SHP77 (cell line): ENCODE results near the gene PRPF31.

Source experiments
- DNase-seq, 2 experiments: peaks; one replicate each; lab custom pipeline; 2025; lab: John Stamatoyannopoulos, UW

The PRPF31 gene

DNA sequence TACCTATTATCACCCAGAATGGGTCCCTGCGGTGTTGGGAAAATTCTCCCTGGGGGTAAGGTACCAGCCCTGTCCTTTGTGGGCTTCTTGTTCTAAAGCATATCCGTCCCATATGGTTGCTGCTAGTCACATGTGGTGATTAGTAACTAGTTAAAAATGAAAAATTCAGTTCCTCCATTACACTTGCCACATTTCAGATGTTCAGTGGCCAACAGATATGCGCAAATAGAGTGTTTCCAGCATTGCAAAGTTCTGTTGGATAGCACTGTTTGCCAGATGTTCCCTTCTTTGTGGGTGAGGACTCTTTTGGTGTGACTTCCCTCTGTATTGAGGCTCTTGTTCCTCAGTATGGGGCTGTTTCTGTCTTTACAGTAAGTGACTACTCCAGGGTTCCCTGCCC lies 25.8 kb downstream of the PRPF31 start:
- DNase-seq: no peak

DNA sequence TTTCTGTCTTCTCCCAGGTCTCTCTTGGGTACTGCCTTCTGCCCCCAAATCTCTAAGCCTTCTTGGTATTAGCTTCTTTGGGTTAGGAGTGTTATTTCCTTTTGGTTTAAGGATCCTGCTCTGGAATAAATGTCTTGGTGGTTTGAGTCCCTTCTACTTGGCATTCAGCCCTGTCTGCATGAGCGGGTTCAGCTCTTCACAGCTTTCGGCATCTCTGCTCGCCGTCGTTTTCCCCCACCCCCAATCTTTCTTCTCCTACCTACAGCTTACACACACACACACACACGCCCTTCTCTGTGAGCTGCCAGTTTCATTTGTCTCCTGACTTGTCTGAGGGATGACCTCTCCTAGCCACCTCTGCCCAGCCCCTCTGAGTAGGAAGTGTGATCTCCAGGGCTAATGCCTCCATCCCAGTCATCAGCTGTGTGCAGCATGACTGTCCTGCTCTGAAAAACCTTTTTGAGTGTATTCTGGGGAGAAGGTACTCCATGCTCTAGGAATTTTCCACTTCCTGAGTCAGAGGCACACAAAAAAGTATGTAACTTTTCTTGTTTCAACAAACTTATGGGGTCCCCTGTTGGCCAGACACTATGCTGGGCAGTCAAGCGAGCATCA lies 26.7 kb downstream of the PRPF31 start:
- no peak for DNase-seq

DNA sequence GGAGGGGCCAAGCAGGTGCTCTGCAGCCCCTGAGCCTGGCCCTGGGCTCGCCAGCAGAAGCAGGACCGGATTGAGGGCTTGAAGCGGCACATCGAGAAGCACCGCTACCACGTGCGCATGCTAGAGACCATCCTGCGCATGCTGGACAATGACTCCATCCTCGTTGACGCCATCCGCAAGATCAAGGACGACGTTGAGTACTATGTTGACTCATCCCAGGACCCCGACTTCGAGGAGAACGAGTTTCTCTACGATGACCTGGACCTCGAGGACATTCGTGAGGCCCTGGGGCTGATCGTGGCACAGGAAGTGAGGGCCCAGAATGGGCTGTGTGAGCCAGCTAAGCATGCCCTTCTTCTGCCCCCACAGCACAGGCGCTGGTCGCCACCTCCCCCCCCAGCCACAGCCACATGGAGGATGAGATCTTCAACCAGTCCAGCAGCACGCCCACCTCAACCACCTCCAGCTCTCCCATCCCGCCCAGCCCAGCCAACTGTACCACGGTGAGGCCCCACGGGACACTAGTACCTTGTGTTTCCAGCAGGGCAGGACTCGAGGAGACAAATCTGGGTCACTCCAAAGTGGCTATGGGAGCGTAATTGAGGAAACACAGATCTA lies 30.1 kb downstream of the PRPF31 start:
- DNase-seq: no peak

DNA sequence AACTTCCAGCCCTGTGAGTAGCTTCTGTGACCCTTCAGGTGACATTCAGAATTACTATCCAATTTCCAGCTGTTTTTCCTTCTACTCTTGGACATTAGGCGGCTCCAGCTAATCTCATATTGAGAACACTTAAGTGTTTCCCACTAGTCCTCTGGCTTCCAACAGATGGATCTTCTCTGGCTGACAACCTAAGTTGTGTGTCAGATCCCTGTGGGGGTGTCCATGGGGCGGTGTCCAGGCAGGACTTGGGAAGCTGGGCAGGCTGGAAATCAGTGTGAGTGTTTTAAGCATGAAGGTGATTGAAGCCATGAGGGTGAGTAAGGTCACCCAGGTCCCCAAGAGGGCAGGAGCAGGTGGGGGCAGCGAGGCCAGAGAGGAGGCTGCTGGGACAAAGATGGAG lies 32.1 kb downstream of the PRPF31 start:
- DNase-seq: no peak

DNA sequence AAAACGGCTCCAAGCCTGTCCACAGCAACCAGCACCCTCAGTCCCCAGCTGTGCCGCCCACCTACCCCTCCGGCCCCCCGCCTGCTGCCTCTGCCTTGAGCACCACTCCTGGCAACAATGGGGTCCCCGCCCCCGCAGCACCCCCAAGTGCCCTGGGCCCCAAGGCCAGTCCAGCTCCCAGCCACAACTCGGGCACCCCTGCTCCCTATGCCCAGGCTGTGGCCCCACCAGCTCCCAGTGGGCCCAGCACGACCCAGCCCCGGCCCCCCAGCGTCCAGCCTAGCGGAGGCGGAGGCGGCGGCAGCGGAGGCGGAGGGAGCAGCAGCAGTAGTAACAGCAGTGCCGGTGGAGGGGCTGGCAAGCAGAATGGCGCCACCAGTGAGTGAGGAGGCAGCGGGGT lies 32.6 kb downstream of the PRPF31 start:
- DNase-seq: no peak

DNA sequence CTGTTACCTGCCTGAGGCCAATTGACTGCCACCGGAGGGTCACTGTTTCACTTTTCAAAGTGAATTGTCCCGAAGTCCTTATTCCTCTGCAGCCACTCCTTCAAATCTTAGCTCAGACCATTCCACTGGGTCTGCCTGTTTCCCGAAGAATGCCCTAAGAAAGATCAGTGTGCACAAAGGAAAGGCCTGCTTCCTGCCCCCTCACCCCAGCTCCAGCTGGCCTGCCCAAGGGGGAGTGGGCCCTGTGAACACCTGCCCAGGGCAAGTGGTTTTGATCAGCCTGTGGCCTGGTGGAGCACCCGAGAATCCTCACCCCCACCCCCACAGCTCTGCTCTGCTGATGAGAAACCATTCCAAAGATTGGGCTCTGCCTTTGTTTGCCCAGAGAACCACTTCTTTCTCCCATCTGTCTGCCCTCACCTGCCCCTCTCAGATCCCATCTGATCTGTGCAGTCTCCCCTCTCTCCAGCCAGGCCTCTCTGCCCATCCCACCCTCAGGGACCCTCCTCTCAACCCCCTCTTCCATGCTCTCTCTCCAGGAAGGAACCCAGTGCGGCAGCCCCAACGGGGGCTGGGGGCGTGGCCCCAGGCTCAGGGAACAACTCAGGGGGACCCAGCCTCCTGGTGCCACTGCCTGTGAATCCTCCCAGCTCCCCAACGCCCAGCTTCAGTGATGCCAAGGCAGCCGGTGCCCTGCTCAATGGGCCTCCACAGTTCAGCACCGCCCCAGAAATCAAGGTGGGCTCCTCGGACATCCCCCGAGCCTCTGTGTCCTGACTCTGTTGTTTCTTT lies 33.7 kb downstream of the PRPF31 start:
- no peak for DNase-seq

DNA sequence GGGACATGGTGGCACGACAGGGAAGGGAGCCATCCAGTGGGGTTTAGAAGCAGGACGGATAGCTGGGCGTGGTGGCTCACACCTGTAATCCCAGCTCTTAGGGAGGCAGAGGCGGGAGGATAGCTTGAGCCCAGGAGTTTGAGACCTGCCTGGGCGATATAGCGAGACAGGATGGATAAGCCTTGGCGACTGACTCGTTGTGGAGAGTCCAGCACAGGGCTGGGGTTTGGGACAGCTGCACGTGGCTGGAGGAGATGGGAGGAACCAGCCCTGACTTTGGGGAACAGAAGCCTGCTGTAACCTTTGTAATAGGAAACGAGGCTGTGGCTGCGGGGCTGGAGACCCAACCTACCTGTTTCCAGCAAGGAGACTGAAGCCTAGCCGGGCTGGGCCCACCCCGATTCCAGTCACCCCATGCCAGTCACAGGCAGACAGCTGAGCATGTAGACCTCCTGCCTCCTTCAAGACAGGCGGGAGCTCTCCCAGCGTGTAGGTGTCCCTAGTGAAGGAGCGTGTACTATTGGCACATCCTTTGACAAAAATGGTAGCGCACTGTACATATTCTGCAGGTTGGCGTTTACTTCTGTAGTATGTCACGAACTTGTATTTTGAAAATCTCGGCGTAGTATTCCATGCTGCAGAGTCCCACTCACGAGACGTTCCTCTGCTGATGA lies 35.9 kb downstream of the PRPF31 start:
- no peak for DNase-seq

DNA sequence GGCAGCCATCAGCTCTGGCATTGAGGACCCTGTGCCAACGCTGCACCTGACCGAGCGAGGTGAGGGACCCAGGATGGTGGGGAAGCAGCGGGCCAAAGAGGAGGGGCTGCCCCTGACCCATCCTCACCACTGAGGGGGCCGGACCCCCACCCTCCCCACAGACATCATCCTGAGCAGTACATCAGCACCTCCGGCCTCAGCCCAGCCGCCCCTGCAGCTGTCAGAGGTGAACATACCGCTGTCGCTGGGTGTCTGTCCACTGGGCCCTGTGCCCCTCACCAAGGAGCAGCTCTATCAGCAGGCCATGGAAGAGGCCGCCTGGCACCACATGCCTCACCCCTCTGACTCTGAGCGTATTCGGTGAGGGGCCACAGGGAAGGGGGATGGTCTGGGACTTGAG lies 36.7 kb downstream of the PRPF31 start:
- no peak for DNase-seq

DNA sequence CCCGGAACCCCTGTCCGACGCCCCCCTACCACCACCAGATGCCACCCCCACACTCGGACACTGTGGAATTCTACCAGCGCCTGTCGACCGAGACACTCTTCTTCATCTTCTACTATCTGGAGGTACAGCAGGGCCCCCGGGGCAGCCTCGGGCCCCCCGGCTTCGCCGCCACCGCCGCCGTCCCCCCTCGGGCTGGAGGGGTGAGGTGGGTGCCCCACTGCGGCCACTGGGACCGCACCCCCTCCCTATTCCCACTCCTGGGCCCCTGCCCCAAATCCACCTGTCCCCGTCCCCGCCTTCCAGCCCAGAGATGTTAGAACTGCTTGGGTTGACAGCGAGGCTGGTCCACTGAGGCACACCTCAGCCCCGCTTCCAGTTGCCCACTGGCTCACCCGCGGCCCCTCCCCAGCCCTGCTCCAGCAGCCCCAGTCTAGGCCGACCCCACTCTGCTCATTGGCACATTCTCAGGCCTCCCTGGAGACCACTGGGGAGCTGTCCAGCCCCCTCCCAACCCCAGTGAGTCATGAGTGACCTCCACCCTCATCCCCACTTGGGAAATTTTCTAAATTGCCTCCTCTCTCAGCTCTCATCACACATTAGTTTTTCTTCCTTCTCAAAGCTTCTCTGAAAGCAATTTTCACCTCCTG lies 37.4 kb downstream of the PRPF31 start:
- DNase-seq: no peak

DNA sequence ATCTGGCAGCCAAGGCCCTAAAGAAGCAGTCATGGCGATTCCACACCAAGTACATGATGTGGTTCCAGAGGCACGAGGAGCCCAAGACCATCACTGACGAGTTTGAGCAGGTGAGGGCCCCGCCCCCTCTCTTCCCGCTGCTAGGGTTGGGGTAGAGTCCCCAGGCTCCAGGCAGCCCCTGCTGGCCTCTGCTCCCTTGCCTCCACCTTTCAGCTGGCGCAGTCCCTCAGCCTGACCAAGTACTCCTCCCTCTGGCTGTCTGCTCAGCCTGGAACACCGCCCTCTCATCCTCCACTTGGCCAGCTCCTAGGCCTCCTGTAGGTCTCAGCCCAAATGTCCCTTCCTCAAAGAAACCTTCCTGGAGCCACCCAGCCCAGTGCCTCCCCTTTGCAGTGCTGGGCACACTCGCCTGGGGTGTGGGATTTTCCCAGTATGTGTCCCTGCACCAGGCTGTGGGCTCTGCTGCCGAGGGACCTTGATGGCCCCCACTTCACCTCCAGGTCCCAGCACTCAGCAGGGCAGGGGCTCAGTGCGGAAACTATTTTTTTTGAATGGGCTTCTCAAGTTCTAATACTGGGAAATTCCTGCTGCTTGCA lies 38.3 kb downstream of the PRPF31 start:
- DNase-seq: no peak

DNA sequence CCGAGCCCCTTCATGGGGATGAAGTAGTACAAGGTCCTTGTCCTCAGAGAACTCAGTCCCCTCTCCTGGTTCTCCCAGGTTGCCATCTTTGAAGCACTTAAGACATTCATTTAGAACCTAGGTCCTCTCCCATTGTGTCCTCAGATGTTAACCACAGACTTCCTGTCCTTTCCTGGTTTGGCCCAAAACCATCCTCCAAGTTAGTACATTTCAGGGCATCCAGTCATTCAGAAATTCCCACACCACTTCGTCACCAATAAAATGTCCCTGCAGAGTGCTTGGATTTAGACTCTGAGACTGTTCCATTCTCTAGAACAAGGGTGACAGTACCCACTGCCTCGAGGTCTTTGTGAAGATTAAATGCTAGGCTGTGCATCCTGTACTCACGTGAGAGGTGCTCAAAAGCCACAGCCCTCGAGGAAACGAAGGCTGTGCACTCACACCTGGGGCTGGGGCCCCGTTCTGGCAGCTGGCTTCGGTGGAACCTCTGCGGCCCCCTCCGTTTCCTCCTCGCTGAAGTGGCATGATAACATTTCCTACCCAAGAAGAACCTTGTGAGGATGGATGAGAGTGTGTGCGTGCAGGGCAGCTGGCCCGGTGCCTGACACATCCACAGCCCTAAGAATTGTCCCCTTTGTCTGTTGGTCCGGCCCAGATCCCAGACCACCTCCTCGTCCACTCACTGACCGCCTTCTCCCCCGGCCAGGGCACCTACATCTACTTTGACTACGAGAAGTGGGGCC lies 39.2 kb downstream of the PRPF31 start:
- DNase-seq: no peak

DNA sequence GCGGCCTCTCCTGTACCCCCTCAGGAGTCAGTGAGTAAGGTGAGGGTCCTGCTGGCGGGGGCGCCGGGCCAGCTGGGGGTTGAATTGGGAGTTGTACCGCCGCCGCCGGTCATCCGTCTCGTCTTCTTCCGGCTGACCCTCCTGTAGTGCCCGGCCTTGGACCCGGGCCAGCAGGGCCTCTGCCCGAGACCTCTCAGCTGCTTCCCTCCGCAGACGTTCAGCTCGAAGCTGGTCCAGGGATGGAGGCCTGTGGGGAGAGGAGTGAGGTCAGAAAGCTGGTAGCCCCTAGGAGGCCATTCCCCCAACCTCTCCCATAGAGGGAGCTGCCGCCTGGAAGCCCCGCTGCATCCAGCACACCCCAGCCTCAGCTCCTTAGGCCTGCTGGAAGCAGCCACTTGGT lies 40.1 kb downstream of the PRPF31 start:
- no peak for DNase-seq

DNA sequence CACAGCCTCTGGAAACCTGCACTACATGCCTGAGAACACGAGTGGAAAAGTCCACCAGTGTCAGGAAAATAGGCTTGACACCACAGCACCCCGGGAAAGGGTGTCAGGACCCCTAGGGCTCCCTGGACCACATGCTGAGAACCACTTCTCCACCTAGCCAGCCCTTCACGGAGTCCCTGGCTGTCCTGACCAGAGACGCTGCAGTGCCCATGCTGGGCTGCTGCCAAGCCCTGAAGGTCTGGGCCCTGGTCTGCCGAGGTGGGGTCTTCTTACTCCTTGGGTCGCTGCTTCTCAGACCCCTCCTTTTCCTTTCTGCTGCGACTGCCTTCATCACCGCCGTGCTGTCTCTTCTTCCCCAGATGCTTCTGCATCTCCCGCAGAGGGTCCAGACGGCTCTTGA lies 40.9 kb downstream of the PRPF31 start:
- no peak for DNase-seq

DNA sequence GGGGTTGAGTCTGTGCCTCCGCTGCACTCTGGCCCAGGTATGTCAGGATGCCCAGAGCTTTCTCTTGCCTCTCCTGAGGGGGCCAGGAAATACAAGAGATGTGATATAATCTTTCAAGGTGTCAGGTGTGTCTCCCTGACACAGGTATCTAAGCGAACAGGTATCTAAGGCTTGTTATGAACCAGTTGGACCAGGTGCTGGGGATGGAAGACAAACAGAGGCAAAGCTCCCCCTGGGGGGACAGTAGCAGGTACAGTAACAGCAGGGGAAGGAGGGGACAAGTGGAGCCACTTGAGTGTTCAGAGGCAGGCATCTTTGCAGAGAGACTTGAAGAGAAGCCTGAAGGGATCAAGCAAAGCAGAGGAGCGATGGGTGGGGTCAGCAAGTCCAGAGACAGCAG lies 41.4 kb downstream of the PRPF31 start:
- no peak for DNase-seq

DNA sequence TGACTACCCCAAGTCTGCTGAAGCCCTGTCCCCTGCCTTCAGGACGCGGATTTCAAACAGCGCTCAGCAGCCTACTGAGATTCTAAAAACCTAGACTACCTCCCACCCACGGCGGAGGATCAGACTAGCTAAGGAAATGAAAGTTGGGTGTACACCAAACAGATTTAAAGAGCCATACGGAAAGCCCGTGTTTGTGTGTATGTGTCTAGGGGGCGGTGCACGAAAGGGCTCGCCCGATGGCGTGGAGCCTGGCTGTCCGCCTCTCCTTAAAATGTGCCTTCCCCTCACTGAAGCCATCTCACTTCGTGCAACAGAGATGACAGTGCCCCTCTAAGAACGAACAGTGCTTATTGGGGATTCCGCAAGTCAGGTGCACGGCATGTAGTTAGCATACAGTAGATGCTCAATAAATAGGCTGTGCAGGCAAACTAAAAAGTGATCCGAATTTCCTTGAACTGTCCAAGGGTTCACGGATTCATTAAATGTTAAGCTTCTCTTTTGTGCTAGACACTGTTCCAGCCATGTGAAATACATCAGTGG lies 43.3 kb downstream of the PRPF31 start:
- no peak for DNase-seq

DNA sequence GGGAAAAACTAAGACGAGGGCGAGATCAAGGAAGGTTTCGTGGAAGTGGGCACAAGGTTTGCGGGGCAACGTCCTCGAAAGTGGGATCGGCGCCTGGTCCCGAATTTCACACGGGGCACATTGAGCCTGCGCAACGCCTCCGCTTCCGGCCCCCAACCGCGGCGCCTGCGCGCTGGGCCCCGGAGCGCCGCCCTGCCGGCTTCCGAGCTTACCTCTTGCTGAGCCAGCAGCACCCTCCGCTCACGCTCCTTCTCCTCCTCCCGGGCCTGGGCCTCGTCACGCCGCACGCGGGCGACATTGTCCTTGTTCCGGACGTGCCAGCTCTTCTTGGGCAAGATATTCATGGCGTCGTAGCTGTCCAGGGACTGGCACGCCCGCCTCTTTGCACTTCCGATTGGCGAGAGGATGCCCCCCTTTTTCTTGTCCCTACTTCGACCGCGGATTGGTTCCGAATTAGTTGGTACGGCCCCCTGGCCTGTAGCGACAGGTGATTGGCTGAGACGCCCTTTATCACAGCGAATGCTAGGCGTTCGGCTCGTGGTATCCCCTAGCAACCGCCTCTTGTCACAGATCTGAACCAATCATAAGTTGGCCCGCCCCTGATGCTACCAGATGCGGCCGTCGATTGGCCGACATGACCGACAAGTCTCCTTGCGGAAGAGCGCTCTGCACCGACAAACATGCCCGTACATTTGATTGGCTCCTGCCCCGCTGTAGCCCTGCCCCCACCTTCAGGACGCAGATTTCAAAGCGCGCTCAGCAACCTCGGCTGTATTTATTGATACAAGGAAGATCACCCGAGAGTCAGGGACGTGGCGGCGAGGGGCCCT lies 44.0 kb downstream of the PRPF31 start, which contains the start of gene LENG1:
Gene LENG1, minus strand, starts transcription at position 370 of the 830 bp plus-strand sequence. Its CDS starts 26 bp downstream, at position 344.
- DNase-seq: peak; percentile 100

DNA sequence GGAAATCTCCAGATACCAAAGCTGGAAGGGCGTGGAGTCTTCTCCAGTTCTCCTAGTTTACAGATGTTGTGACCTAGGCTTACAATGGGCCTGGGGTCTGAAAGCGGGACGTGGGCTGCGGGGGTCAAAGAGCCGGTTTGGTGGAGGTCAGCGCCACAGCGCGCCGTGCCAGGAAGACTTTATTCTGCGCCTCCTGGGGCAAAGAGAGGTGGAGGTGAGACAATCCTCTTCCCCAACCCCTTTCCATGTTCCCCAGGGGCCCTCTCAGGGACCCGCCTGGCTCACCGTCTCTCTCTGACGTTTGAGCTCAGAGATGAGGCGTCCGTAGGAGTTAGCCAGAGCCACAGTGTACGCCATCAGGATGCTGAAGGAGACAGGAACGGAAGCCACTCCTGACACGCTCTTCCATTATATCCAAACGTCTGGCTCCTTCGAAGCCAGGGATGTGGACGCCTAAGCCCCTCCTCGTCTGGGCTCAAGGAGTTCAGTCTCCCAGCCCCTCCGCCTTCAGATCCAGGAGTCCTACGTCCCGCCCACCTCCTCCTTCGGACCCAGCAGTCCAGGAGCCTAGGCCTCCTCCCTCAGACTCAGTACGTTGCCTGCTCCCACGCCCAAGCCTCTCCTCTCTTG lies 44.7 kb downstream of the PRPF31 start:
- no peak for DNase-seq

DNA sequence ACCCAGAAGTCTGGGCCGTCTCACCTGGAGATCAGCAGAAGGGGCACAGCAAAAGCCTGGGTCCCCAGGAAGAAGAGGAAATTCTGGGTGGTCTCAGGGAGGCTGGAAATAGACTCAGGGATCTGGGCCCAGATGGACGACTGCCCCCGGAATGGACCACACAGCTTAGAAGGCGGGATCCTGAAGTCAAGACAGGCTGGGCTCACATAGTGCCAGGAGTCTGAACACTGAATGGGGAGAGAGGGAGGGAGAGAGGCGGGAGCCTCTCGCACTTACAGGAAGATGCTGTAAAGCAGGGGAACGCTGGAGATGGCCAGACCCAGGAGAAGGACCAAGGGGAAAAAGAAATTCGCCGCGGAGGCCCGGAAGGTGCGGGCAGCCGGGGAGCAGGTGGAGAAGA lies 45.3 kb downstream of the PRPF31 start:
- DNase-seq: no peak

DNA sequence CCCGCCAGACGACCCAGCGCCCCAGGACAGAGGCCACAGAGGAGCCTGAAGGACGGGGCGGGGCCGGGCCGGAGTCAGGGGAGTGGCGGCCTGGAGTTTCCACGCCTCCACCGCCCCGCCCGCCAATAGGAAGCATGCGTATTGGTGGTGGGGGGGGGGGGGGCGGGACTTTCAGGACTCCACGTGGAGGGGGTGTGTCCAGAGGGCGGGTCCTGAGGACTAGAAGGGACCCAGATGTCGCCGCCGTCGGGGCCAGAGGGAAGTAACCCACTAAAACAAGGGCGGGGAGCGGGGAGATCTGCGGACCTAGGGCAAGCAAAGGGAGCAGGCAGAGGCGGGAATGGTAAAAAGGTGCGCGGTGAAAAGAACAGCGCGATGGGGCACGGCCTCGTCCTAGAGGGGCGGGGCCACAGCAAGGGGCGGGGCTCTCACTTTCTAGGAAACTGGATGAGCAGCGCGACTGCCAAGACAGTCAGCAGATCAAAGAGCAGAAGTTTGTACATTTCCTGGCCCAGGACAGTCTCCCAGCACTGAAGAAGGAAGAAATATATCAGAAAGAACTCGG lies 46.8 kb downstream of the PRPF31 start:
- peak; percentile 59 to 76 for DNase-seq
